GM18511 (cell line): ENCODE data around the gene FZR1.
A peak's percentile ranks its signal among the peaks of the same experiment; 100 is the strongest.
"Not testable (repeated sequence)": the region's sequence is repeated elsewhere in the genome, so short reads cannot be mapped to it uniquely, and the experiment has no call there.

Experiments
- ATAC-seq: cut with Tn5 transposase; IDR thresholded peaks from one replicate; pipeline ENCODE4 v1.9.1; 2021; ENCODE audit warnings: mild to moderate bottlenecking, moderate library complexity; ENCODE audit not compliant: unreplicated experiment

The FZR1 gene

DNA sequence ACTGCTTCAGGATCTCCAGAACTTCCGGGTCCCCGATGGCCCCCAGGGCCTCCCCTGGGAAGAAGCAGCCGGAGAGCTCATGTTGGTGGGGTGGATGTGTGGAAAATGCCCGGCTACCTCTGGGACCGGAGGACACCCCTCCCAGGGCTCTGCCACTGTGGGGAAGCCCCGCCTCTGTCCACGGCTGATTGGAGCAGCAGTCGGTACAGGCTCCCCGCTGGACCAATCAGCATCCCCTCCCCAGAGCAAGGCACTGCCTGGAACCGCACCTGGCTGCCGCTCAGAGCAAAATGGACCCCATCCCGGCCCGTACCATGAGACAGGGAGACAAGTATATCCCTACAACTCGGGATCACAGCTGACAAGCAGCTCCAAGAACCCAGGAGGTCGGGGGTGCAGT, 12.1 kb upstream of the FZR1 start:
- no peak for ATAC-seq

DNA sequence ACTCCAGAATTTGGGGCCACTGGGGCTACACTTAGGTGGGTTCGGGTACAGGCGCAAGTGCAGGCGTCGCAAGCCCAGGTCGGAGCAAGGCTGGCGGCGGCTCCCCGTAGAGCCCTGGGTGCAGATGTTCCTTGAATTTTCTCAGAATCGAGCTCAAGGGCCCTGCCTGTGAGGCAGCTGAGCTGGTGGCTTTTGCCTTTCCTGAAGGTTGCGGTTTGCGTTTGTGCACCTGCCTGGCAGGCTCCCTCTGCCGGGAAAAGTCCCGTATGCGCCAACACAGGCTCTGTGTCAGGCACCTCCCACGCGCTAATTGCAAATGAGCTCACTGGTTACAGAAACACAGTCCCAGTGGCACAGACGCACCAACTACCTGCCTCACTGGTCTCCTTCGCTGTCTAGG, 11.6 kb upstream of the FZR1 start:
- ATAC-seq: no peak

DNA sequence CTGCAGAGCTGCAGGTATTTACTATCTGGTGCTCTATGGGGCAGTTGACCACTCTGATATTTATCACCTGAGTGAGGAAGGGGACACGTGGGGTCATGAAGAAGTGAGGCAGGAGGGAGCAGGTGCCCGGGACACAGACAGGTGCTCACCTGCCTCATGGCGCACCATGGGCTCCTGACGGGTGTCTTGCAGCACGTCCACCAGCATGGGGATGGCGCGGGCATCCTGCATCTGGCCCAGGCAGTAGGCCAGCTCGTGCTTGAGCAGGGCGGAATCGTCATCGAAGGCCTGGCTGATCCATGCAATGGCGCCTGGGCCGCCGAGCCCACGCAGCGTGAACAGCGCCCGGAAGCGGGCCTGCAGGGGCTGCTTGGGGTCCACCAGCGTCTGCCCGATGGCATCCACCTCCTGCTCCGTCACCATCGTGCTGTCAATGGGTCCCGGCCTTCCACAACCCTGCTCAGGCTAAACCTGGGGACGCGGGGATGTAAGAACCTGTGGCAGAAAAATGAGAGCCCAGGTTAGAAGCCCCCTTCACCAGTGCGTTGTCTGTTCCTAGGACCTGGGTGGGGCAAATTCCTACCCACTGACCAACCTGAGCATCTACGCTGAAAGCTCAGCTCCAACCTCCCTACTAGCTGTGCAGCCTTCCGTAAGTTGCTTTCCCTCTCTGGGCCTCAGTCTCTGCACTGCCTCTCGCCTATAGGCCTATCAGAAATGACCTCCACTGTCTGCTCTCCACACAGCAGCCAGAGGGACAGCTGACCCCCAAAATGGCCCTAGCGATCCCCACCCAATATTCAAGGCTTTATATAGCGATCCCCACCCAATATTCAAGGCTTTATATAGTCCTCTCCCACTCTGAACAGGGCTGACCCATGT, 9.5 kb upstream of the FZR1 start:
- no peak for ATAC-seq

DNA sequence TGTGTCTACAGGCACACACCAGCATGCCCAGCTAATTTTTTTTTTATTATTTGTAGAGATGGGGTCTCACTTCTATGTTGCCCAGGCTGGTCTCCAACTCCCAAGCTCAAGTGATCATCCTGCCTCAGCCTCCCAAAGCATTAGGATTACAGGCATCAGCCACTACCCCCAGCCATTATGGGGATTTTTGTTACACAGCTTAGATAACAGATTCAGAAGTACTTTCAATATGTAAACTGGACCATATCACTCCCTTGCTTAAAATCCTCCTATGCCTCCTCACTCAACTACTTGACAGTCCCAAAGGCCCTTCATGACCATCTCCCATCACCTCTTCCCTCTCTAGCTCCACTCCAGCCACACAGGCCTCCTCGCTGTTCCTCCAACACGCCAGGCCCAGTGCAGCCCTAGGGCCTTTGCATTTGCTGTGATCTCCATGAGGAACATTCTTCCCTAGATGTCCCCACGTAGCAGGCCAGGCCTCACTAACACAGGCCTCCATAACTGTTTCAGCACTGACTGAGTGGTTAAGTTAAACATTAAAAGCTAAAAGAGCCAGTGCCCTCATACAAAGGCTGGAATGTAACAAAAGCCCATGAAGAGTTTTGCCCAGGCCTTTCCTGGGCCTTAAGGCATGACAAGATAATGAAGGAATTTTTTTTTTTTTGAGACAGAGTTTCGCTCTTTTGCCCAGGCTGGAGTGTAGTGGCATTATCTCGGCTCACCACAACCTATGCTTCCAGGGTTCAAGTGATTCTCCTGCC, 8.2 kb upstream of the FZR1 start:
- no peak for ATAC-seq

DNA sequence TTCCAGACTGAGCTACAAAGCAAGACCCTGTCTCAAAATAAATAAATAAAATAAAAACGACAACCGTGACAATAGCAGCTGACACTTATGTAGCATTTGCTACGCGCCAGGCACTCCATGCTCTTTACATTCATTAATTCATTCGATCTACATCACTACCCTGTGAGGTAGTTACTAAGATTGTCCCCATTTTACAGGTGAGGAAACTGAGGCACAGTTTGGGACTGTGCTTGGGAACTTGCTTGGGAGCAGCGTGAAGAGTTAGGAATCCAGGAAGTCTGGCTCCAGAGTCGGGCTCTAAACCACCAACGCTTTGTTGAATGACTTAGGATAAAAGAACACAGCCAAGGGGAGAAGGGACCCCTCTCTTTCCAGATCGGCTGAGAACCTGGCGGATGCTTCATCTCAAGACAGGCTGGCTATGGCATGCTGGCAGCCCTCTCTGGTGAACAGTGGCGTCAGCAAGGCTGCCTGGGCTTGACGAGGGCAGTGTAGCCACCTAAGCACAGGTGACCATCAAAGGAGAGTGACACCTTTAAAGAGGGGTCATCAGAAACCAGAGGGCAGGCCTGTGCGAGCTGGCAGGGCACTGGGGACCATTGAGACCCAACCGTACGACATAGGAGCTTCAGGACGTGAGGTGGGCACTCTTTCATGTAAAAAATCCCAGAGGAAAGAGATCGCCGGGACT, 6.2 kb upstream of the FZR1 start:
- no peak for ATAC-seq

DNA sequence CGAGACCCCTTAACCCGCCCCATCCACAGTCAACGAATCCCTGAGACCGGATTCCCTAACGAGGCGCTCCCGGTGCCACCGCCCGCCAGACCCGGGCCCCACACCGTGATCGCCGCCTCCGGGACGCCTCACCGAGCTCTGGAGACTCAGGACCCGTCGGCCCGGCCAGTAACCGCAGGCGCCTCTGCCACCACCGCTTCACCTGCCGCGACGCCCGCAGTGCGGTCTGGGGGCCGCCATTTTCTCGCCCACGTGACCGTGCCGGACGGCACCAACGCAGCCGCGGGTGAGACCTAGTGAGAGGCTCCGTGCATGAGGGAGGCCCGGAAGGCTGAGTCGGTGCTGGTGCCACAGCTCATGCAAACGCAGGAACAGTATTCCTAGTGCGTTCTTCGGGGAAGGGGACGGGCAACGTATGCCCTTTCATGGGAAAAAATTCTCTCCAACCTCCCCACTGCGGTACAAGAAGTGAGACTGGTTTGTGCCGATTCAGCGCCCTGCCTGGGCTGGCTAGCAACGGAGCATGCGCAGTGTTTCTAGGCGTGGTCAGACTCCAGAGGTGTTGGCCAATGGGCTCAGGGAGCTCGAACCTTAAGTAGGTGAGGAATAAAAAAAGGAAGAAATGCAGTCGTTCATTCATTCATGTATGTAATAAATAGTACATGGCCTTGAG, 5.5 kb upstream of the FZR1 start, which contains the start of gene DOHH:
TSS of gene DOHH (minus strand) at position 246 of the 673 bp plus-strand sequence. CDS start 3,860 bp downstream, outside the sequence.
- ATAC-seq: peak; percentile 88

DNA sequence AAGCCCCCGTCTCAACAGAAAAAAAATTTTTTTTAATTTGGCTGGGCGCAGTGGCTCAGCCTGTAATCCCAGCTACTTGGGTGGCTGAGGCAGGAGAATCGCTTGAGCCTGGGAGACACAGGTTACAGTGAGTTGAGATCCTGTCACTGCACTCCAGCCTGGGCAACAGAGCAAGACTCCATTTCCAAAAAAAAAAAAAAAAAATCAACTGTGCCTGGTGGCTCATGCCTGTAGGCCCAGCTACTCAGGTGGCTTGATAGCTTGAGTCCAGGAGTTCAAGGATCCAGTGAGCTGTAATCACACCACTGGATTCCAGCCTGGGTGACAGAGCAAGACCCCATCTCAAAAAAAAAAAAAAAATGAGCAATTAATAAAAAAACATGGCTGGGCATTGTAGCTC, 4.3 kb upstream of the FZR1 start:
- ATAC-seq: no peak

DNA sequence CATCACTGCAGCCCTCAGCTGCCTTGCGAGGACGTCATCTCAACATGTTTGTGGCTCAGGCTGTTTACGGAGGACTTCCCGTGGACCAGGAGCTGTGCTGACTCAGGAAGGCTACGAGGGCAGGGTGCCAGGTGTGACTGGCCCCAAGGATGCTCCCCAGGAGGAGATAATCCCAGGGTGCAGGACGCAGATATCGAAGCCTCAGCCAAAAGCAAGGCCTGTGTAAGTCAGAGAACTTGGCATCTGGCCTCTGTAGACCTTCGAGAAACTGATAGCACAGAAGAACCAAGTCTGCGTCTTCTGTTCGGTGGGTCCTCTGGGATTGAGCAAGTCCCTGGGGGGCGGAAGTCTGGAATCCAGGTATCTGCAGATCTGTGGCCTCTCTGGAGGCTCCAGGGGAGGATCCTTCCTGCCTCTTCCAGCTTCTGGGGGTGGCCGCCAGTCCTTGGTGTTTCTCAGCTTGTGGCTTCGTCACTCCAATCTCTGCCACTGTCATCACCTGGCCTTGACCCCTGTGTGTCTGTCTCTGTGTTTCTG, 3.0 kb upstream of the FZR1 start:
- no peak for ATAC-seq

DNA sequence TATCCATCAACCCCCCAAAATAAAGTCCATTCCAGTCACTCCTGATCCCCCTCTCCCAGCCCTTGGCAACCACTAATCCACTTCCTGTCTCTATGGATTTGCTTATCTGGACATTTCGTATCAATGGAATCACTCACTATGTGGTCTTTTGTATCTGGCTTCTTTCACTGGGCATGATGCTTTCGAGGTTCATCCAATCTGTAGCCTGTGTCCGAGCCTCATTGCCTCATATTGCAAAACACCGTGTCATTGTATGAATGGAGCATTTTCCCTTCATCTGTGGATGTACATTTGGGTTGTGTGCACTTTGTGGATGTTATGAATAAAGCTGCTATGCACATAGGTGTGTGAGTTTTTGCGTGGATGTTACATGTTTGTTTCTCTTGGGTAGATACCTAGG, 1.4 kb upstream of the FZR1 start:
- no peak for ATAC-seq

DNA sequence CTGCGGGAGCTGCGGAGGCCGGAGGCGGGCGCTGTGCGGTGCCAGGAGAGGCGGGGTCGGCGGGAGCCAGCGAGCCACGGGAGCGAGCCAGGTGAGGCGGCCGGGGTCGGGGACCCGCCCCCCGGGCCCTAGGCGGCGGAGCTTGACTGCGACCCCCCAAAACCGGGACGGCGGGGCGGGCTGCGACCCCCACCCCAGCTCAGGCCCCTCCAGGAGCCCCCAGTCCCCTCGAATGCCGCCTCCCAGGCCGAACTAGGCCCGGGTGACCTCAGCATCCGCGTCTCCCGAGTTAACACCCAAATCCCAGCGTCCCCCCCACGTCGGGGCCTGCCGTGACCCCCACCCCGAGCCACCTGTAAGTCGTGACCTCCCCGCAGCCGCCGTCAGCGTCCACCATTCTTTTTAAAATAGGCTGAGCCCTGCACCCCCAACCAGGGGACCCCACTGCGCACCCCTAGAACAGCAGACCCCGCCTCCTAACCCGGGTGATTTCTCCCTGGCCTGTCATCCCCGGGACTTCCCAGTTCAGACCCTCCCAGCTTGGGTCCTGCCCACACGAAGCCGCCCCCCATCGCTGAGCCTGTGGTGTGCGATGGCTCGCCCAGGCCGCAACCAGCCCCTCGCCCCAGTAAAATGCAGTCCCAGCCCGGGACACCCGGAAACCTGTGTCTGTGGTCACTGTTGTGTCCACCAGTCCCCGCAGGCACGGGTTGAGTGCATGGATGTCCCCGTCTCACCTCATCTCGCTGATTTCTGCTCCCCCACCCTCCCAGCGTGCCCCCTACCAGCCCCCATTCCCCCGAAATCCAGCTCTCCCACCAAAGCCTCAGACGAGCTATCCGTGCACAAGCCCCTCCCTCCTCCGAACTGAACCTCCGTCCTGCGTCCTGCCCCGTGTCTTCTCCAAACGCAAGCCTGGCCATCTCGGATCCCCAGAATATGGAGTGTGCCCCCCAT, 551 bp downstream of the FZR1 start:
- ATAC-seq: peak; percentile 12

DNA sequence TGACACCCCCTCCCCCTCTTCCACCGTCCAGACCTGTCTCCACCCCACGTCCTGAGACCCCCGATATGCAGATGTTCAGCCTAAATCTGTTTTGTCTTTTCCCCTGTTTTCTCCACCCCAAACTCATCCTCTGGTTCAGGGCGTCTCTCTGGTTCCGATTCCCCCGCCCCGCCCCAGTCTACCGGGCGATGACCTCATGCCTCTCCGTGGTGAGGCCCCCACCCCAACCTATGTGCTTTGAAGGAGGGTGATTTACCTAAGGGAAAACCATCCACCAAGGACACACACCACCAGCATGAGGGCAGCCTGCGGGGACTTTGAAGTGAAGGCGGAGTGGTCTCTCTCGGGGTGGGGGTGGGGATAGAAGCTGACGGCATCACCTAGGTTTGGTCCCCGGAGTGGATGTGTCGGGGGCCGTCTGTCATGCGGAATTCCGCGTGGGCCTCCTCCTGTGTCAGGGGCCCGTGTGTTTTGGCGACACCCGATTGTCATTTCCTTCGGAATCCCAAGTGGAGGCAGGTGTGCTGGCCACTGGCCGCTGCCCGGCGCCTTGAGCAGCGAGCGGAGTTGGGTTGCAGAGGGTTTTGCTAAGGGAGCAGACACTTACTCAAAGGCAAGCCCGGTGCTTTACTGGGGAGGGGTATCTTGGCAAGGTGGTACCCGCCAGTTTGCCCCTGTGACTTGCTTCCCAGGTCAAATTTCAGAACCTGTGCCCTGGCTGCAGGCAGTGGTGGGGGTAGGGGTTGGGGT, 1.4 kb downstream of the FZR1 start:
- ATAC-seq: no peak

DNA sequence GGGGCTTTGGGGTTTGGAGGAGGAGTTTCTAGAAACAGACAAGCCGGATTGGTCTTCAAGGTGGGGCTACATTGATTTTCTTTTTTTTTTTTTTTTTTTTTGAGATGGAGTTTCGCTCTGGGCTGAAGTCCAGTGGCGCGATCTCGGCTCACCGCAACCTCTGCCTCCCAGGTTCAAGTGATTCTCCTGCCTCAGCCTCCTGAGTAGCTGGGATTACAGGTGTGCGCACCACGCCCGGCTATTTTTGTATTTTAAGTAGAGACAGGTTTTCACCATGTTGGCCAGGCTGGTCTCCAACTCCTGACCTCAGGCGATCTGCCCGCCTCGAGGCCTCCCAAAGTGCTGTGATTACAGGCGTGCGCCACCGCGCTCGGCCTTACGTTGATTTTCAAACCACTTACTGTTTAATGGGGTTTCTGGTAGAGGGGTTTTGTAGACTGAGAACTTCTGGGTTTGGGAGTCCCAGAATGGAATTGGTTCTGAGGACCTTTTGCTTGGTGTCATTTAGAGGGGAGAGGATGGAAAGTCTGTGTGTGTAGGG, 2.1 kb downstream of the FZR1 start:
- ATAC-seq: not testable (repeated sequence)

DNA sequence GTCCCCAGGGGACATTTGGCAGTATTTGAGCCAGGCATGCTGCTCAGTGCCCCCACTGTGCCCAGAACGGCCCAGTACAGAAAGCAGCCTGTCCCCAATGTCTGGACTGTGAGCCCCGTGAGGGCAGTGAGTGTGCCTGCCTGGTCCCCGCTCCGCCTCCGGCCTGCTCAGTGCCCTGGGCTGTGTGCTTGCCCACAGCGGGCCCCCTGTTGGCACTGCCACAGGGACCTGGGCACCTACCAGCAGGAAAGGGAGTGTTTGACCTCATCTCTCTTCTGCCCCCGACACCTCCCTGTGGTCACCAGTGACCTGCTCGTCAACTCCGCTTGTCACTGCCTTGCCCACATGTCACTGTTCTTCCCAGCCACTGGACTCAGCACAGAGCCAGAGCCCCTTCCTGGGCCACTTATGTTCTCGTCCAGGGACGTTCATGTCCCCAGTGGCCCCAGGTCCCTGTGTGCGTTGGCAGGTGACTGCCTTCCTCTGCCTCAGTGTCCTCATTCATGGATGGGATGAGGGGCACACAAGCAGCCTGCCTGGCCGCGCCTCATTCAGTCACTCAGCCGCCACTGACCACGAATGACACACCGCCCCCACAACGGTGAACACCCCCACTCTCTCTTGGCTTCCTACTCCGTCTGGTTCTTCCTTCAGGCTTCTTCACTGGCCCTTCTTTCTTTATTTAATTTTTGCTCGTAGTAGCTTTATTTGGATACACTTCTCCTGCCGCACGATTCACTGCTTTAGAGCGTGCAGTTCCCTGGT, 2.8 kb downstream of the FZR1 start:
- no peak for ATAC-seq

DNA sequence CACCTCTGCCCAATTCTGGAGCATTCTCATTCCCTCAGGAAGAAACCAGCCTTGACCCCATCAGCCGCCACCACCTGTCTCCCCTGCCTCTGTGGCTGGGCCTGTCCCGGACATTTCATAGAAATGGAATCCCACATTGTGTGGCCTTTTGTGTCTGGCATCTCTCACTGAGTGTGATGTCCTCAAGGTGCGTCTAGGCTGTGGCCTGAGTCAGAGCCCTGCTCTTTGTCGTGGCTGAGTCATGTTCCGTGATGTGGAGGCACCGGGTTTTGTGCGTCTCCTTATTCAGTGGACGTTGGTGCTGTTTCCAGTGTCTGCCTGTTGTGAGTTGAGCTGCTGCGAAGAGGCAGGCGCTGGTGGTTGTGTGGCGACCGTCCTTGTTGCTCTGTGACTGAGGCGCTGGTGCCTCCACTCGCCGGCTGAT, 3.5 kb downstream of the FZR1 start:
- ATAC-seq: no peak

DNA sequence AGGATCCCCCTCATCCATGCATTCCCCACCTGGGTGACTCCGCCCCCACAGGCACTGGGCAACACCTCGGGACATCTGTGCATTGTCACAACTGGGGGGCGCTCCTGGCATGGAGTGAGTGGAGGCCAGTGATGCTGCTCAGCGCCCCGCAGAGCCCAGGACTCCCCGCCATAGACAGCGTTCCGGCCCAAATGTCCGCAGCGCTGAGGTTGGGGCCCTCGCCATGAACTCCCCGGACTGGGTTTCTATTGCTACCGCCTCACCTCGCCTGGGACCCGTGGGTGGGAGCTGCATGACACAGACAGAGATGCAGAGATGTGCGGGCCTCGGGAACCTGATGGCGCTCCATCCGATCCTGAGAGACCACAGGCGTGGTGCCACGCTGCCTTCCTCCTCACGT, 4.6 kb downstream of the FZR1 start:
- no peak for ATAC-seq

DNA sequence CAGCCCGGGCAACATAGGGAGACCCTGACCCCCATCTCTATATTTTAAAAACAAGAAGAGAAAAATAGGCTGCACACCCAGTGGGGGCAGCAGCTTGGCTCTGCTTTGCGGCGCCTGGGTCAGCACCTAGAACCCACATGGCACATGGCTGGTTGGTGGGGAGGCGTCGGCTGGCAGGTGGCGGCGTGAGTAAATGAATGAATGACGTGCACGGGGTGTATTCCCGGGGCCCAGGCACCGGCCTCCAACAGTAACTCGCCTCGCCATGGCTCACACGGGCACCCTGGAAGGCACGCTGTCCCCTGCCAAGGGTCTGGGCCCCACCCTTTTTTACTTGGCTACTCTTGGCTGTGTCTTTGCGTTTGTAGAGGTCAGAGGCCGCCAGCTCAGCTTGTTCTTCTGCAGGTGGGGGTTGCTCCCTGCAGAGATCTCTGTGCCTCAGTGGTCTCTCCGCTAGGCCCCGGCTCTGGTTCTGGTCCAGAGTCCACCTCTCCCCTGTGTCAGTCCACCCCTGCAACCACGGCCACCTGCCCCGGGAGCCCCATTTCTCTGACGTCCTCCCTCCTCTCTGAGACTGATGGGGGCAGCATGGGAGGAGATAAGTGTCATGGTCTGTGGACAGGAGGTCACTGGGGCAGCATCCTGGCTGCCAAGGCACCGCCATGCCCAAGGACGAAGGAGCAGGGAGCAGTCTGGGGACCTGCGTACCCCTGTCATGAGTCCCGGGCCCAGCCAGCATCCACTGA, 5.6 kb downstream of the FZR1 start:
- no peak for ATAC-seq

DNA sequence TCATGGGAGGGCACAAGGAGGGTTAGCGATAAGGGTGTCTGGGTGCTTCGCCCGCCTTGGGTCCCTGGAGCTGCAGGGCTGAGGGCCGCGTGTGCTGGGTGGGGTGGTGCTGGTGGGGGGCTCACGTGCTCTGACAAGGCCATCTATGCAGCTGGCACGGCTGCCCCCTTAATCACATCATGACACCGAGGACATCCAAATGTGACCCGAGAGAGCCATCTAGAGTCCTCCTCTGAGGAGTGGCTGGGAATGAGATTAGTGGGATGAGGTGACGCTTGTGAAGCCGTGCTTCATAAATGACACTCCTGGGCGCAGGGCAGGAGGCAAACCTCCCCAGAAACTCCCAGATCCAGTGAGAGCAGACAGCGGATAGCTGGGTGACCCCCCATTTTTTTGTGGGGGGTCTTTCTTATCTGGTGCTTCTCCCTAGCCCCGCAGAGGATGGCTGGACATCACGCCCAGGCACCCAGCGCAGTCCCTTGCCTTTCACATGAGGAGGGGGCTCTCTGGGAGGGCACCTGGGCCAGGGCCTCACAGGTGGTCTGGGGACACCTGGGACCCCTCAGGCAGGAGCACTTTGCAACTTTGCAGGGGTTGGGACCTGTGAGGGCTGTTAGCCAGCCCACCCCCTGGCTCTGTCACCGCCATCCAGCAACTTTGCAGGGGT, 6.6 kb downstream of the FZR1 start:
- ATAC-seq: no peak
